Esophagus squamous epithelium (tissue), 5 donors: ENCODE results near the gene DDB1. TPM values are rescaled to one million over a fixed set of nuclear protein-coding genes. Genes with fewer than 3 reads are reported as not detected.

ENCODE experiments used
- DNase-seq: peaks from one replicate; lab custom pipeline; 2025; lab: John Stamatoyannopoulos, UW
- H3K27ac ChIP-seq, 4 donors: fragments of 200-600 bp; sonication (generic); one replicate each; pipeline ENCODE4 v1.5.1; 2016 to 2019; ENCODE audit warnings: mild to moderate bottlenecking in 1 of 4
- H3K27me3 ChIP-seq, 4 donors: fragments of 200-600 bp; sonication (generic); 1 replicate in 3 of 4; 2 replicates in 1 of 4; pipeline versions ENCODE4 v1.5.1 to v1.6.0; 2017 to 2021; ENCODE audit warnings: antibody characterized with exemption in 1 of 4
- H3K36me3 ChIP-seq, 3 donors: fragments of 200-600 bp; sonication (generic); one replicate each; pipeline ENCODE4 v1.5.1; 2016 to 2019
- H3K4me1 ChIP-seq, 3 donors: fragments of 200-600 bp; sonication (generic); one replicate each; pipeline ENCODE4 v1.5.1; 2017 to 2019
- H3K4me3 ChIP-seq, 4 donors: fragments of 200-600 bp; sonication (generic); 1 replicate in 3 of 4; 2 replicates in 1 of 4; pipeline ENCODE4 v1.5.1; 2016 to 2019; ENCODE audit warnings: mild to moderate bottlenecking in 2 of 4, moderate library complexity in 1 of 4
- H3K9me3 ChIP-seq, 3 donors: fragments of 200-600 bp; sonication (generic); one replicate each; pipeline ENCODE4 v1.5.1; 2016 to 2019
- CTCF ChIP-seq, 6 experiments: fragments of 450-650 bp in 4 of 6; fragments of 200-600 bp in 2 of 6; sonication (generic) in 2 of 6; IDR thresholded peaks; one replicate each; pipeline ENCODE4 v1.5.1; 2016 to 2019; ENCODE audit warnings: antibody characterized with exemption in 6 of 6, mild to moderate bottlenecking in 4 of 6, moderate library complexity in 4 of 6
- POLR2A ChIP-seq, 4 donors: fragments of 450-650 bp; IDR thresholded peaks; one replicate each; pipeline ENCODE4 v1.6.1; 2017; ENCODE audit warnings: antibody characterized with exemption in 4 of 4, mild to moderate bottlenecking in 4 of 4, moderate library complexity in 3 of 4
- WGBS, 2 donors: methylation state at CpG; one replicate each; pipeline ENCODE4 v1.1.5; 2018; 5-methylcytosine and 5-hydroxymethylcytosine counted together
- intact Hi-C: fragments of 100-400 bp; cut with DNase I; formaldehyde crosslinking; loops from one replicate; pipeline ENCODE4 v1.15.0; 2022
- total RNA-seq, 4 donors: library from RNA; depleted of rRNA; stranded (reverse); fragments of >200 nt; gene quantifications; one replicate each; pipeline ENCODE4 v1.1.0, GENCODE V29; 2016
- donor health status: DM: yes; HTN: yes; CAD: no.

Gene DDB1
- total RNA-seq, 4 donors from 2014 or later = 98.9 to 146 (median 127) TPM

- no peak for TF ChIP-seq POLR2A (IDR thresholded peaks at IDR 0.05)
- TF ChIP-seq CTCF (IDR thresholded peaks at IDR 0.05) = no peak
- no peak for DNase-seq
- 85 to 90% methylated on average over 4 of the region's 4 CpGs for WGBS, 2 donors
- Histone ChIP-seq H3K36me3 (peaks cover 14 to 53% (median 26%) of the 10 kb centered on the region in 3 donors), H3K4me1 (peaks cover 25 to 44% (median 33%) of the 10 kb centered on the region in 3 donors), H3K4me3 (no peak overlapping the region), H3K9me3 (no peaks in the 10 kb centered on the region), H3K27ac (peak overlapping the region in 2 of 4 donors; percentile 19 to 47), H3K27me3 (peaks cover 0 to 21% (median 0%) of the 10 kb centered on the region in 4 donors)
- intact Hi-C loops = no loop called here
Measured at GRCh38 chr11:61298663-61299244, 34.2 kb downstream of the DDB1 start.

GRCh38 chr11:61297746-61298145 lies 35.2 kb downstream of the DDB1 start:
- peaks cover 14 to 43% (median 22%) of the 10 kb centered on the region in 3 donors for H3K36me3 ChIP-seq
- DNase-seq = no peak
- H3K27ac ChIP-seq = peak overlapping the region in 1 of 4 donors; percentile 47
- no peaks in the 10 kb centered on the region for H3K9me3 ChIP-seq
- no peak overlapping the region for H3K4me3 ChIP-seq
- intact Hi-C loops = no loop called here
- 3 to 8% methylated on average over 3 to 5 of the region's 5 CpGs for WGBS, 2 donors
- no peak for TF ChIP-seq CTCF (IDR thresholded peaks at IDR 0.05)
- TF ChIP-seq POLR2A (IDR thresholded peaks at IDR 0.05) = no peak
- H3K27me3 ChIP-seq = peaks cover 0 to 30% (median 0%) of the 10 kb centered on the region in 4 donors
- peaks cover 29 to 49% (median 37%) of the 10 kb centered on the region in 3 donors for H3K4me1 ChIP-seq

GRCh38 chr11:61297341-61297740 lies 35.6 kb downstream of the DDB1 start:
- 6 to 24% methylated on average over 1 of the region's 1 CpG for WGBS, 2 donors
- intact Hi-C loops = no loop called here
- no peak for DNase-seq

GRCh38 chr11:61295596-61295926 lies 37.3 kb downstream of the DDB1 start:
- Histone ChIP-seq H3K27me3 (peaks cover 0 to 46% (median 0%) of the 10 kb centered on the region in 4 donors), H3K4me3 (peak overlapping the region in 3 of 4 donors; percentile 46 to 69 (median 67)), H3K27ac (peak overlapping the region in 1 of 4 donors; percentile 60), H3K36me3 (peaks cover 7 to 21% (median 8%) of the 10 kb centered on the region in 3 donors), H3K9me3 (no peaks in the 10 kb centered on the region), H3K4me1 (peaks cover 29 to 49% (median 37%) of the 10 kb centered on the region in 3 donors)
- TF ChIP-seq CTCF (IDR thresholded peaks at IDR 0.05) (no peak), POLR2A (IDR thresholded peaks at IDR 0.05) (no peak)
- intact Hi-C loops = no loop called here
- DNase-seq = no peak
- WGBS, 2 donors = 64 to 80% methylated on average over 5 to 6 of the region's 12 CpGs

More at GRCh38 chr11:61297341-61297740, 35.6 kb downstream of the DDB1 start:
- H3K36me3 ChIP-seq = peaks cover 11 to 39% (median 18%) of the 10 kb centered on the region in 3 donors
- H3K4me1 ChIP-seq = peaks cover 29 to 49% (median 37%) of the 10 kb centered on the region in 3 donors
- TF ChIP-seq POLR2A (IDR thresholded peaks at IDR 0.05) (no peak), CTCF (IDR thresholded peaks at IDR 0.05) (no peak)
- peaks cover 0 to 34% (median 0%) of the 10 kb centered on the region in 4 donors for H3K27me3 ChIP-seq
- H3K27ac ChIP-seq = peak overlapping the region in 2 of 4 donors; percentile 38 to 64
- no peak overlapping the region for H3K4me3 ChIP-seq
- H3K9me3 ChIP-seq = no peaks in the 10 kb centered on the region
